AML-193 (cell line): ENCODE measurements around the gene IGFBP3.
"Not testable (repeated sequence)": the region's sequence is repeated elsewhere in the genome, so short reads cannot be mapped to it uniquely, and the experiment has no call there.

Experiments
- DNase-seq, 2 experiments: peaks; one replicate each; lab custom pipeline; 2025; lab: John Stamatoyannopoulos, UW

The IGFBP3 gene

GRCh38 chr7:45920502-45921380 is at the start of gene IGFBP3:
Gene IGFBP3 (minus strand): TSS chr7:45921272. CDS start chr7:45921140, 132 bp downstream.
- DNase-seq: no peak

- DNase-seq: no peak
Observed at GRCh38 chr7:45970454-45970853, 49.4 kb upstream of the IGFBP3 start.

GRCh38 chr7:45969940-45970339 is 48.9 kb upstream of the IGFBP3 start:
- DNase-seq: no peak

- DNase-seq: no peak
Observed at GRCh38 chr7:45968856-45969541, 47.9 kb upstream of the IGFBP3 start.

- no peak for DNase-seq
Observed at GRCh38 chr7:45968312-45968711, 47.2 kb upstream of the IGFBP3 start.

- no peak for DNase-seq
Observed at GRCh38 chr7:45967591-45968157, 46.6 kb upstream of the IGFBP3 start.

GRCh38 chr7:45962861-45963260 is 41.8 kb upstream of the IGFBP3 start:
- no peak for DNase-seq

GRCh38 chr7:45957721-45958120 is 36.6 kb upstream of the IGFBP3 start:
- DNase-seq: no peak

- DNase-seq: no peak
Observed at GRCh38 chr7:45955286-45955685, 34.2 kb upstream of the IGFBP3 start.

- DNase-seq: not testable (repeated sequence)
Observed at GRCh38 chr7:45953055-45953454, 32.0 kb upstream of the IGFBP3 start.

GRCh38 chr7:45944058-45944457 is 23.0 kb upstream of the IGFBP3 start:
- DNase-seq: no peak

- no peak for DNase-seq
Observed at GRCh38 chr7:45940939-45941338, 19.9 kb upstream of the IGFBP3 start.

GRCh38 chr7:45940237-45940781 is 19.2 kb upstream of the IGFBP3 start:
- DNase-seq: peak in 1 of 2 experiments; percentile 10

GRCh38 chr7:45939574-45939973 is 18.5 kb upstream of the IGFBP3 start:
- DNase-seq: no peak

- no peak for DNase-seq
Observed at GRCh38 chr7:45938626-45939302, 17.7 kb upstream of the IGFBP3 start.

GRCh38 chr7:45937862-45938261 is 16.8 kb upstream of the IGFBP3 start:
- no peak for DNase-seq

- peak; percentile 27 to 43 for DNase-seq
Observed at GRCh38 chr7:45937301-45937700, 16.2 kb upstream of the IGFBP3 start.

- no peak for DNase-seq
Observed at GRCh38 chr7:45930967-45931366, 9.9 kb upstream of the IGFBP3 start.

- no peak for DNase-seq
Observed at GRCh38 chr7:45927721-45928120, 6.6 kb upstream of the IGFBP3 start.

- DNase-seq: no peak
Observed at GRCh38 chr7:45924283-45924682, 3.2 kb upstream of the IGFBP3 start.

- no peak for DNase-seq
Observed at GRCh38 chr7:45923818-45924217, 2.7 kb upstream of the IGFBP3 start.

GRCh38 chr7:45923290-45923689 is 2.2 kb upstream of the IGFBP3 start:
- peak; percentile 36 to 42 for DNase-seq
